CD4-positive, alpha-beta T cell (primary cell): ENCODE results near the gene LRIT3. TPM values are rescaled to one million over a fixed set of nuclear protein-coding genes. Genes with fewer than 3 reads are reported as not detected.

Experiments
- ATAC-seq: fragments of 200-7000 bp; cut with Tn5 transposase; one replicate; pipeline ENCODE4 v1.10.0; 2022; ENCODE audit warnings: mild to moderate bottlenecking; ENCODE audit not compliant: poor library complexity
- CTCF ChIA-PET: fragments of 350-600 bp; sonication (Branson Sonifier 250); formaldehyde crosslinking; loops from one replicate; lab custom pipeline; 2021; ENCODE audit warnings: antibody characterized with exemption, inconsistent platforms; lab: Charles Lee
- POLR2A ChIA-PET: fragments of 350-600 bp; sonication (Branson Sonifier 250); formaldehyde crosslinking; loops from one replicate; lab custom pipeline; 2021; ENCODE audit warnings: antibody characterized with exemption, inconsistent platforms; lab: Charles Lee
- DNase-seq, 14 experiments: peaks; one replicate each; pipeline ENCODE4 v3.0.0-alpha.2; 2013 to 2020; ENCODE audit warnings: mixed read lengths in 2 of 14
- H3K27ac ChIP-seq, 2 donors: one replicate each; pipeline versions ENCODE4 v1.5.1 to v1.7.0; 2013; ENCODE audit warnings: low read length in 2 of 2, low read depth in 1 of 2, mild to moderate bottlenecking in 1 of 2
- H3K27me3 ChIP-seq, 2 experiments: 1 replicate in 1 of 2; 2 replicates in 1 of 2; pipeline versions ENCODE4 v1.6.1 to v1.7.0; 2013; ENCODE audit warnings: low read length in 2 of 2, control low read depth in 1 of 2, mild to moderate bottlenecking in 1 of 2, moderate library complexity in 1 of 2; ENCODE audit not compliant: insufficient read depth in 2 of 2, control insufficient read depth in 1 of 2
- H3K36me3 ChIP-seq: one replicate; pipeline ENCODE4 v1.6.1; 2013; ENCODE audit warnings: low read length, control low read depth; ENCODE audit not compliant: insufficient read depth
- H3K4me1 ChIP-seq: one replicate; pipeline ENCODE4 v1.6.1; 2013; ENCODE audit warnings: low read length, control low read depth; ENCODE audit not compliant: insufficient read depth
- H3K4me3 ChIP-seq: one replicate; pipeline ENCODE4 v1.5.1; 2013; ENCODE audit warnings: mild to moderate bottlenecking, low read length, moderate library complexity
- H3K9me3 ChIP-seq, 2 experiments: 1 replicate in 1 of 2; 2 replicates in 1 of 2; pipeline versions ENCODE4 v1.6.1 to v1.7.0; 2013; ENCODE audit warnings: low read length in 2 of 2, mild to moderate bottlenecking in 2 of 2, control low read depth in 1 of 2, moderate library complexity in 1 of 2; ENCODE audit not compliant: control insufficient read depth in 1 of 2, insufficient read depth in 1 of 2
- H3K27ac Mint-ChIP-seq: one replicate; pipeline ENCODE4 v1.8.0; 2020; ENCODE audit warnings: mixed read lengths
- H3K27me3 Mint-ChIP-seq: one replicate; pipeline ENCODE4 v1.8.0; 2021; ENCODE audit warnings: mixed read lengths
- H3K36me3 Mint-ChIP-seq: one replicate; pipeline ENCODE4 v1.8.0; 2021; ENCODE audit warnings: low read depth, mixed read lengths
- H3K4me1 Mint-ChIP-seq: one replicate; pipeline ENCODE4 v1.8.0; 2021; ENCODE audit warnings: low read depth, mixed read lengths
- H3K4me3 Mint-ChIP-seq: one replicate; pipeline ENCODE4 v1.8.0; 2020; ENCODE audit warnings: mild to moderate bottlenecking, mixed read lengths
- H3K9me3 Mint-ChIP-seq: one replicate; pipeline ENCODE4 v1.8.0; 2020; ENCODE audit warnings: mixed read lengths
- CTCF ChIP-seq: fragments of 200-600 bp; IDR thresholded peaks from one replicate; pipeline ENCODE4 v1.8.0; 2022; ENCODE audit warnings: antibody characterized with exemption, mild to moderate bottlenecking
- intact Hi-C, 2 experiments: fragments of 100-400 bp; cut with DNase I in 1 of 2; cut with micrococcal nuclease in 1 of 2; formaldehyde crosslinking; loops; one replicate each; pipeline versions ENCODE4 v1.15.1 to v1.9.0; 2023 to 2025; cut with DNase I, micrococcal nuclease
- total RNA-seq, 174 experiments: library from RNA in 2 of 174; stranded (reverse) in 2 of 174; gene quantifications; one replicate each; pipeline ENCODE4 v1.2.3 and lab custom pipeline; 2021 to 2026

Gene LRIT3
- total RNA-seq, 2 experiments from 2014 or later: 0.14 TPM; not detected in 1

DNA sequence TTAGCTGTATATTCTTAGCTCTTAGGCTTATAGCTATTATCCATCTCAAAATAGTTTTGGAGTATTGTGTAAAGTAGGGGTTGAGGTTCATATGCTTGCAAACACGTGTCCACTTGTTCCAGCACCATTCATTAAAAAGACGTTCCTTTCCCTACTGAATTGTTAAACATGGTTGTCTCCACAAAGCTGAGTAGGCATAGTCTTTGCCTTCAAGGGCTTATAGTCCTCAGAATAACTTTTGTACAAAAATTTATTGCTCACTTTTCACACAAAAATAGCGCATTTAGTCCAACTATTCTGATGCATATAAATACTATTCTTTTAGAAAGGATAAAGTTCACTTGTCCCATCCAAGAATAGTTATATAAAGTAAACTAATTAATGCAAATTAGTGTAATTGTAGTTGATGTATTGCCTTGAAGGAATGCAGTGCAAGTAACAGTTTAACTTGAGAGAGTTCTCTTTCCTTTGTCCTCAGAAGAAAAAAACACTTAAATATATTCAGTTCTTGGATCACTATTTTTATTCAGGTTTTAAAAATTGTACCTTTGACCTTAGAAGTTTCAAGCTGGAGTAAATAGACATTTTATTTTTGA is 14.1 kb downstream of the LRIT3 start:
- intact Hi-C loops: no loop called here
- ChIA-PET POLR2A (no interaction called here), CTCF (interaction anchor here (0.7 kb wide), 1 partner anchor 853 kb away, joined by 3 read pairs; no protein-coding TSS in a partner anchor)
- Mint-ChIP-seq H3K27me3 (no peaks in the 10 kb centered on the region), H3K4me1 (no peaks in the 10 kb centered on the region), H3K4me3 (no peak overlapping the region), H3K36me3 (peaks cover 27% of the 10 kb centered on the region), H3K27ac (no peak overlapping the region), H3K9me3 (peaks cover 11% of the 10 kb centered on the region)
- Histone ChIP-seq H3K27ac (no peak overlapping the region), H3K4me3 (no peak overlapping the region), H3K4me1 (no peaks in the 10 kb centered on the region), H3K9me3 (peaks cover 3 to 8% of the 10 kb centered on the region in 2 experiments), H3K36me3 (no peaks in the 10 kb centered on the region), H3K27me3 (no peaks in the 10 kb centered on the region)
- TF ChIP-seq CTCF: no peak
- ATAC-seq (no peak), DNase-seq (no peak)

DNA sequence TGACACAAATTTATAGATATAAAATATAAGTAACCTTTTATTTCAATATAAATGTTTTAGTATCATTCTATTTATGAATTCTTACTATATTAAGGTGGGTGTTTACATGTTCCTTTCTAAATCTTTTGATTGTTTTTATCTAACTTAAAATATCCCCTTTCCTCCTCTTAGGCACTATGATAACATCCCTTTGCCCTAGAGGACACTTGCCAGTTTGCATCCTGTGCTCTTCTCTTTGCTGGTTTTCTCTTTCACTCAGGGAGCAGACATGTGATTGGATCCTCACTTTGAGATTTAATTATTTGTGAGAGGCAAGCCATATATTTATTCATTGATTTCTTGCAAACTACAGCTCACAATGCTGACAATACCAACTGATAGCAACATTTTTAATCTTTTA is 16.2 kb downstream of the LRIT3 start:
- POLR2A ChIA-PET: no interaction called here
- H3K9me3 Mint-ChIP-seq: peaks cover 5% of the 10 kb centered on the region
- Histone ChIP-seq H3K9me3 (peaks cover 3 to 8% of the 10 kb centered on the region in 2 experiments), H3K36me3 (no peaks in the 10 kb centered on the region), H3K27ac (no peak overlapping the region), H3K4me3 (no peak overlapping the region), H3K4me1 (no peaks in the 10 kb centered on the region), H3K27me3 (no peaks in the 10 kb centered on the region)
- intact Hi-C loops: no loop called here
- CTCF ChIA-PET: no interaction called here
- H3K4me3 Mint-ChIP-seq: no peak overlapping the region
- H3K36me3 Mint-ChIP-seq: peaks cover 12% of the 10 kb centered on the region
- no peaks in the 10 kb centered on the region for H3K4me1 Mint-ChIP-seq
- ATAC-seq (no peak), DNase-seq (no peak)
- H3K27me3 Mint-ChIP-seq: no peaks in the 10 kb centered on the region
- no peak overlapping the region for H3K27ac Mint-ChIP-seq
- TF ChIP-seq CTCF: no peak

DNA sequence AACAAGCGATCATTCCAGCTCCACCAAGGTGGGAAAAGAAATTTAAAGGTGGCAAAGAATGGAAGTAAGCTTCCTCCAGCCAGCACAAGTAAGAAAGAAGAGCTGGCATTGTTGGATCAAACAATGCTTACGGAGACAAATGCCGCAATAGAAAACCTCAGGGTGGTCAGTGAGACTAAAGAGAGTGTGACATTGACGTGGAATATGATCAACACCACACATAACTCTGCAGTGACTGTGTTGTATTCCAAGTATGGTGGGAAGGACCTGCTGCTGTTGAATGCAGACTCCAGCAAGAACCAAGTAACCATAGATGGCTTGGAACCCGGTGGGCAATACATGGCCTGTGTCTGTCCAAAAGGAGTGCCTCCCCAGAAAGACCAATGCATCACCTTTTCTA is 22.2 kb downstream of the LRIT3 start:
- CTCF ChIA-PET: no interaction called here
- Mint-ChIP-seq H3K27ac (no peak overlapping the region), H3K4me3 (no peak overlapping the region), H3K36me3 (peaks cover 9% of the 10 kb centered on the region), H3K4me1 (no peaks in the 10 kb centered on the region), H3K9me3 (no peaks in the 10 kb centered on the region), H3K27me3 (no peaks in the 10 kb centered on the region)
- H3K9me3 ChIP-seq: no peaks in the 10 kb centered on the region
- TF ChIP-seq CTCF: no peak
- H3K4me3 ChIP-seq: no peak overlapping the region
- H3K27ac ChIP-seq: no peak overlapping the region
- no peaks in the 10 kb centered on the region for H3K4me1 ChIP-seq
- intact Hi-C loops: no loop called here
- ATAC-seq (no peak), DNase-seq (no peak)
- POLR2A ChIA-PET: no interaction called here
- H3K36me3 ChIP-seq: no peaks in the 10 kb centered on the region
- no peaks in the 10 kb centered on the region for H3K27me3 ChIP-seq
